B cell (primary cell): ENCODE results near the gene FLT1.

Source experiments
- EZH2 ChIP-seq: IDR thresholded peaks from 2 replicates; pipeline ENCODE4 v1.6.1; 2012; ENCODE audit warnings: borderline replicate concordance, low read depth, mild to moderate bottlenecking, moderate library complexity, low read length; ENCODE audit not compliant: insufficient read depth, poor library complexity, severe bottlenecking
- TF ChIP-seq, protein P1 (sequence below): fragments of 200-600 bp; IDR thresholded peaks from one replicate; pipeline ENCODE4 v1.8.0; 2022; ENCODE audit warnings: antibody characterized with exemption, mild to moderate bottlenecking

DNA sequence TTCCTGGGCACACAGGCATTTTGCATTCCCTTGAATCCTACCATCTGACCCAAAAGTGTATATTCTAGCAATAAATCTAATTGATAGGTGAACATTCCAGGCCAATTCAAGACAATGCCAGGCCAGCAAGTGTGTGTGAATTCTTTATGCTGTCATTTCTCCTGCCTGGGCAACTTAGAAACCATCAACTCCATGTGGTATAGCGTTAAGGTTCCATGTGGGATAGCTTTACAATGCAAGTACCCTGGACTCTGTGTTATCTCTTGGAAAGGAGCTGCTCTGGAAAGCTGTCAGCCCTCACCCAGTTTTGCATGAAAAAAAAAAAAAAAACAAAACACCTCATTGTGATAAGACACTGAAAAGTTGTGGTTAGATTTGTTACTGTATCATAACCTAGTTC lies 15.6 kb upstream of the FLT1 start:
- TF ChIP-seq, protein P1, sequence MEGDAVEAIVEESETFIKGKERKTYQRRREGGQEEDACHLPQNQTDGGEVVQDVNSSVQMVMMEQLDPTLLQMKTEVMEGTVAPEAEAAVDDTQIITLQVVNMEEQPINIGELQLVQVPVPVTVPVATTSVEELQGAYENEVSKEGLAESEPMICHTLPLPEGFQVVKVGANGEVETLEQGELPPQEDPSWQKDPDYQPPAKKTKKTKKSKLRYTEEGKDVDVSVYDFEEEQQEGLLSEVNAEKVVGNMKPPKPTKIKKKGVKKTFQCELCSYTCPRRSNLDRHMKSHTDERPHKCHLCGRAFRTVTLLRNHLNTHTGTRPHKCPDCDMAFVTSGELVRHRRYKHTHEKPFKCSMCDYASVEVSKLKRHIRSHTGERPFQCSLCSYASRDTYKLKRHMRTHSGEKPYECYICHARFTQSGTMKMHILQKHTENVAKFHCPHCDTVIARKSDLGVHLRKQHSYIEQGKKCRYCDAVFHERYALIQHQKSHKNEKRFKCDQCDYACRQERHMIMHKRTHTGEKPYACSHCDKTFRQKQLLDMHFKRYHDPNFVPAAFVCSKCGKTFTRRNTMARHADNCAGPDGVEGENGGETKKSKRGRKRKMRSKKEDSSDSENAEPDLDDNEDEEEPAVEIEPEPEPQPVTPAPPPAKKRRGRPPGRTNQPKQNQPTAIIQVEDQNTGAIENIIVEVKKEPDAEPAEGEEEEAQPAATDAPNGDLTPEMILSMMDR, result no peak
- TF ChIP-seq EZH2, result no peak
